Superior temporal gyrus (tissue), 1 donor: ENCODE results near the gene PCP4.

Source experiments
- DNase-seq: peaks from one replicate; pipeline ENCODE4 v3.0.0-alpha.2; 2016; ENCODE audit errors: extremely low spot score

The PCP4 gene

DNA sequence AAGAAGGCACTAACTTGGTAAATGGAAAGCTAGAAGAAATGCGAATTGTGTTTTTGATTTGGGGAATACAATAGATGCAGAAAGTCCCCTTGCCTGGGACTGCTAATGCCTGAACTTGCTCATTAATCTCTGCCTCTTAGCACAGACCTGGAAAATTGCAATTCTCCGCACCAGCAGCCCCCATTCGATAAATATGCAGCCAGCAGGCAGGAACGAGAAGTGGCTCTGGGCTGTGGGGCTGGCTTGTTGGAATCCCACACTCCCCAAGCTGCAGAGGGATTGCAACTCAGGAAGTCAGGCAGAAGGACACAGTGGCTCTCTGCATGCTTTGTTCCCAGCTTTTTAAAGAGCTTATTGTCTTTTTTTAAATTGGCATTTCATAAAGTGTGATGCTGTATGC, 51.3 kb downstream of the PCP4 start:
- DNase-seq: peak; percentile 16

DNA sequence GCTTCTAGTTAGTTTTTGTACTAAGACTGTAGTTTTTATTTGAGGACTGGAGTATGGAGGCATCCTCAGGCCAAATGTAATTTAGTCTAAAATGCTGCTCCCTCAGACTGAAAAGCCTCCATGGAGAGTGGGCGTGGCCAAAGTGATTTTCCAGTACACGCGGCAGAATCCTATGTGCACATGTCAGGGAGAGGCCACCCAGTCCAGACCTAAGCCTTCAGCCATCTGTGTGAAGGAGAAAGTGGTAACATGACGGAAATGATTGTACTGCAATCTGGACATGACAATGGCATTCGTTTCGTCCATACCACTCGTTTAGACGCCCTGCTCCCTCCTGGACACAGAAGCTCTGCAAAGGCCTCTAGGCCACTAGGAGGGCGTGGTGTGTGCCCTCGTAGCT, 56.2 kb downstream of the PCP4 start:
- no peak for DNase-seq

DNA sequence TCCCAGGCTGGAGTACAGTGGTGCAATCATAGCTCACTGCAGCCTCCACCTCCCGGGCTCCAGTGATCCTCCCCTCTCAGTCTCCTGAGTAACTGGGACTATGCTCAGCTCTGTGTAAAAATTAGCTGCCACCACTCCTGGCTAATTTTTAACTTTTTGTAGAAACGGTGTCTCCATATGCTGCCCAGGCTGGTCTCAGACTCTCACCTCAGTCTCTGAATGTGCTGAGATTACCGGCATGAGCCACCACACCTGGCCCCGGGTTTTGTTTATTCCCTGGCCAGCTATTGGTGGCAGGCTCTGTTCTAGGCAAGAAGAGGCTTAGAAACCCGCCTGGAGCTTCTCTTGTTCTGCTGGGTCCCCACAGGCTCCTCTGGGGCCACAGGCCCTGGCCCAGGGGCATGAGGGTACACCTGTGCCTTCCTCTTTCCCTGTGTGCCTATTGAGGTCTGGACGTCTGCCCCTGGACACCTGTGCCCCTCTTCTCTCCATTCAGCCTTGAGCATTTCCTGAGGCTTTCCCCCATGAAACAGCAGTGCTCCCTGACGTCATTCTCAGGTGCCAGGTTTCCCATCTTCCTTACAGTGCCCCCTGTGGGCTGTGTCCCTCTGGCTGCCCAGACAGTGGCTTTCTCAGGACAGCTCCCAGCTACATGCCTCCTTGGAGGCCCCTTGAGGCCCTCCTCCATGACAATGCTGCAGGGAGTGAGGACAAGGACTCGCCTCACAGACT, 57.5 kb downstream of the PCP4 start:
- no peak for DNase-seq

DNA sequence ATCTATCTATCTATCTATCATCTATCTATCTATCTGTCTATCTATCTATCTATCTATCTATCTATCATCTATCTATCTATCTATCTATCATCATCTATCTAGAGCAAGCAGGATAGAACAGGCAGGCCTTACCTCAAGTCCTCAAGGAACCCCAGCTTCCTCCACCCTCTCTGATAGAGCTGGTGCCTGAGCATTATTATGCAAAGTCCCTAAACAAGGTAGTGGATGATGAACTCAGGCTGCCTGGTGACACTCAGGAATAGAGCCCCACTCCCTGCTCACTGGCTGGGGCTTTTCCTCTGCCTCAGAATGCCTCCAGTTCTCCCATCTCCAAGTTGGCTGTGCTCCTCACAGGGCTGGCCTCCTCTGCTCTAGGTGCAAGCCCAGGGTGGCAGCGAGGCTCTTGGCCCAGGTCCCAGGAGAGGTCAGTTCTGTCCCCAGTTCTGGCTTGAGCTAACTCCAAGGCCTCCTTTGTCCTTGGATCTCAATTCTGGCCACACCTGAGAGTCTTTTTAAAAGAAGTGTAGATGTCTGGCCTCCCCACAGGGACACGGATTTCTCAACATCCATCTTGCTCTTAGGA, 60.2 kb downstream of the PCP4 start:
- DNase-seq: no peak

DNA sequence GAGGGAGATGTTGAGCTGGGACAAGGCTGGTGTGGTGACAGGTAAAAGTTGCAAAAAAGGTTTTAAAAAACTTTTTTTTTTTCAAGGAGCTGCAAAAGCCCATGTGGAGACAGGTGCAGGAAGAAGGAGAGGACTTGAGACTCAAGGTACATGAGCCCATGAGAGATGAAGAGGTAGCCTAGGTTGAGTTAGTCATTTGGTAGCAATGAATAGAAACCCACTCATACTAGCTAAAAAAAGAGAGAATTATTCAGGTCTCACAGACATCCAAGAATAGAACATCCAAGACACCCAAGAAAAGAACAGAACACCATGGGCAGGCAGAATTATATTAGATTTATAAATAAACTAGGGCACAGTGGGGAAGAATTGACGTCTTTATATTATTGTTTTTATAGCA, 65.1 kb downstream of the PCP4 start:
- DNase-seq: no peak

DNA sequence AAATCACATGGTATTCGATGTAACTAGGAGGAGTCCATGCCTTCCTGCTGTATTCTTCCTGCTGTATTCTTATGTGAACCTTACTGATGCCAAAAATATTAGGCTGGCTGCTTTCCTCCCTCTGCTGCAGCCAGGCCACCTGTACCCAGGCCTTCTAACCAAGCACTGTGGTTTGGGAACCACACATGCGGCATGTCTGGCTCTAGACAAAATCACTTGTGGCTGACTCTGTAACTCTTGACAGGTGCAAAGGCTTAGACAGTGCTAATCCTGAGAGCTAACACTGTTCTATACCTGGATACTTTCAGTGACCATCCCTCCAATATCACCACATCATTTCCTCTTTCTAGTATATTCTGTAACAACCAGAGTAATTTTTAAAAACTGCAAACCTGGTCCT, 67.7 kb downstream of the PCP4 start:
- no peak for DNase-seq

DNA sequence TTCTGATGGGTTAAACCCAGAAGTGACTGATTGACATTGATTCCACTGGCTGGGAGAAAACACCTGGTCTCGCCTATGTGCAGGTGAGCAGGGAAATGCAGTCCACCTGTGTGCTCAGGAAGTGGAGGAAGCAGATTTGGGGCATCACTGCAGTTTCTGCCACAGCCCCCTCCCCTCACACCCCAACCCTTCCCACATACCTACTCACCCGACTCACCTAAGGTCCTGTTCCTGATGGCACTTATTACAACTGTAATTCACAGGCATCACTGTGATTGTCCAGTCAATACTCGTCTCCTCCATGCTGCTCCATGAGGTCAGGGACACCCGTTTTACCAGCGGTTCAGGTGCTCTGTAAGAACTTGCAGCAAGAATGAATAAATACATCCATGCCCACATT, 68.5 kb downstream of the PCP4 start:
- DNase-seq: no peak

DNA sequence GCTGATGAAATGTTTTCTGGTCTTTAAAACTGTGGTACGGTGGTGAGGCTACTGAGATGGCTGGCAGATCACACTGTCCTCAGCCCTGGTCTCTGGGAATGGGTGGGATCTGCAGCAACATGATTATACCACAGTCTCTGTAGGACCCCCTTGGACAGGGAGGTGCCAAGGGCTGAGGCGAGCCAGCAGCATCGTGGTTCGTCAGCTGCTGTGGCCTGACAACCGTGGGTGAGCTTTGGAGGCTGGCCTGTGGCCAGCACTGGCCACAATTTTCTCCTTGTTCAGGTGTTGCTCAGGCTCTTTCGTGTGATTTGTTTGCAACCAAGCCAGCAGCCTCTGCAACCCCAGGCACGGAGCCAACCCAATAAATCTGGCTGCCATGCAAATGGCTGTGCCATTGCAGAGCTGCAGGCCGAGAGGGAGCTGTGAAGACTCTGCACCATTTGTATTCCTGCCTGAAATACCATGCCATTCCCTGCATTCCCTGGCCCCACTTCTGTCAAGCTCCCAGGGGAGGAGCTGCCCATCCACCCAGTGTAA, 70.9 kb downstream of the PCP4 start:
- no peak for DNase-seq

DNA sequence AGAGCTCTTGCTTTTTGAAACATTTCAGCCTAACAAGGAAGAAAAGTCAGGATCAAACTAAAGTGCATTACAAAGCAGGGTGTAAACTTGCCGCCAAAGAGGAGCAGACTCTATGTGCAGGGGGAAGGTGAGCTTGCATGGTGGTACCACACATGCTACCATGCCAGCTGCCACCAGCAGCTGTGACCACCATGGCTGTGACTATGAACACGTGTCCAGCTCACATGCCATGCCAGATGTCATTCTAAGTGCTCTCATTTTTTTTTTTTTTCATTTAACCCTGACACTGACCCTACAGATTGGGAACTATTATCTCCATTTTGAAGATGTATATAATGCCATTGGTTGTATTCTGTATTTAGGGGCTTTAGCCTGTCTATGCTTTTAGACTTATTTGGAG, 79.0 kb downstream of the PCP4 start:
- DNase-seq: no peak

DNA sequence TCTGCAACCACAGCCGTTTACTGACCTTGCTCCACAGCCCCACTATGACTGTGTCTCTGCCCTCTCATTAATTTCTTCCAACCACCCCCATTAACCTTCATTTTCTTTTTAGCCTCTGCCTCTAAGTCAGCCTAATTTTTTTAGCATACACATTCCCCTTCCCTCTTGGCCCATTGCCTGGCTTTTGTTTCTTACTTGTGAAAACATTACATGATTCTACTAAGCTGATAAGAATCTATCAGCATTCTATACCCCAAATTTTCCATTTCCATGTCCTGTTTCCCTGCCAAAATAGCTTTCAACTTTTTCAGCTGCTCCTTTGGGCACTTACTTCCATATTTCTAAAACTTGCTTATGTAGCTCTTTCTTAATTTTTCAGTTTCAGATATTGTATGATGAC, 79.8 kb downstream of the PCP4 start:
- no peak for DNase-seq

DNA sequence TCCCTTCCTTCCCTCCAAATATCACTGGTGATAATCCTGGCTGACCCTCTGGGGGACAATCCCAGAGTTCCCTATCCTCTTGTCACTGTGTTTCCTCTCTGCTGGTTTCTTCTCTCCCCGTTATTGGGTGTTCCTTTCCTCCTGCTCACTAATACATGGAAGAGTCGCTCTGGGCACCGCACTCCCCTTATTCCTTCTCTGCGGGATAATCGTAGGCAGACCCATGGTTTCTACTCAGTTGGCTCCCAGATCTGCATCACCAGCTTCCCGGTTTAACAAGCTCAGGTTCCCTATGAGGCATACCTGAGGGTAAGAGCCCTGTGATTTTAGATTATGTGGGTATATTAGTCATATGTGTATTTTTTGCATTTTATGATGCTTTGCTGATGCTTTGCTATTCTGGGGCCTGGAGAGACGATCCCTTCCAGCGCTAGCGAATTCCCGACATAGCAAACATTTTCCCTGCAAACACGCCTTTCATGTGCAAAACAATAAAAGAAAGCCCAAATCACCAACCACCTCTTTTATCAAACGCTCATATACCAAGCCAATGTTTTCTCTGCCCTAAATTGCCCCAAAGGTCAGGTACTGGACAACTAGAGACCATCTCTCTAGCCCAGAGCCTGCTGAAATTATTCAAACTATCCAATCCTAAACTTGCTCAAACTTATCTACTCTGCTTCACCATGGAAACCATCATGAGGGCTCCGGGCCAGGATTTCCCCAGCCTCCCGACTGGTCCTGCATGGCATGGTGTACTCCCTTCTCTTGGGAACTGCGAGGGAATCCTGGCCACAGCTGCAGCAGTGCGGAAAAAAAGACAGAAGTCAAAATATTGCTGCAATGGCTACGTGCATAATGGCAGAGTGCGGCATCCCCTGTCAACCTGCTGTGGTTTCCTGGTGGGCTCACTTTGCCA, 84.2 kb downstream of the PCP4 start:
- no peak for DNase-seq

DNA sequence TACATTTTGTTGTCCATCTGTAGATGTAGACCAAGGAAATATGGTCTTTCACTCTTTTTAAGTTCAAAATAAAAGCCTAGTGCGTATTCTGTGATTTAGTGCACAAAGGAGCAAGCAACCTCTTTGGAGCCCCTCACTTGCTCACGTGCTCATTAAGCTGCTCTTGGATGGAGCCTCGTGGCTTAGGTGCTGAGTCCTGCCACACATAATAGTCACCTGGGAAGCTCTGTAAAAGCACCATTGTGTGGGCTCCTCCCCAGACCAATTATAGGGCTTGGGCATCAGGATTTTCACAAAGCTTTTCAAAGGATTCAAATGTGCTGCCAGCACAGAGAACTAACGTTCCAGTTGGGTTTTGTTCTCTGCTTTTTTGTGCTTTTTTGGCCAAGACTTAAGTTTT, 85.0 kb downstream of the PCP4 start:
- DNase-seq: no peak

DNA sequence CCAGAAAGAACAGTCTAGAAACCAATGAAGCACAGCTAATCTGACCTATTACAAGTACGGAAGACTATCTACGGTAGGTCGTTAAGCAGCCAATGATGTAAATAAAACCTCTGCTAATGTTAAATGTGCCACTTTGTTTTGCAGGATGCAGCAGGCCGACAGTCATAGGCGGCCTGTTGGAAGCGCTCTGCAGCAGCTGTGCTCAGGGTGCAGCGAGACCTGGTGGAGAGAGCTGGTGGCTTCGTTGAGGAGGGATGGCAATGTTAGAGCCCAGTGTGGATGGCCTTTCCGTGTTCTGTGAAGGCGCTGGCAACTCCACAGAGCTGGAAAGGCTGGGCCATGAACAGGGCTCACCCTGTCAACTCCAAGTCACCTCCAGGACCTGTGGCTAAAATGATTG, 87.3 kb downstream of the PCP4 start:
- no peak for DNase-seq

DNA sequence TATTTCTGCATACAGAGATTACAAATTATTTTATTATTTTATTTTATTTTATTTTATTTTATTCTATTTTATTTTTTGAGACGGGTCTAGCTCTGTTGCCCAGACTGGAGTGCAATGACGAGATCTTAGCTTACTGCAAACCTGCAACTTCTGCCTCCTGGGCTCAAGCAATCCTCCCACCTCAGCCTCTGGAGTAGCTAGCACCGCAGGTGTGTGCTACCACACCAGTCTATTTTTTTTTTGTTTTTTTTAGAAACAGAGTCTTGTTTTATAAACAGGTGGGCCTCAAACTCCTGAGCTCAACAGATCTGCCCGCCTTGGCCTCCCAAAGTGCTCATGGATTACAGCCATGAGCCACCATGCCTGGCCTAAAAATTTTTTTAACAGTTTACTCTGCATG, 88.1 kb downstream of the PCP4 start:
- no peak for DNase-seq

DNA sequence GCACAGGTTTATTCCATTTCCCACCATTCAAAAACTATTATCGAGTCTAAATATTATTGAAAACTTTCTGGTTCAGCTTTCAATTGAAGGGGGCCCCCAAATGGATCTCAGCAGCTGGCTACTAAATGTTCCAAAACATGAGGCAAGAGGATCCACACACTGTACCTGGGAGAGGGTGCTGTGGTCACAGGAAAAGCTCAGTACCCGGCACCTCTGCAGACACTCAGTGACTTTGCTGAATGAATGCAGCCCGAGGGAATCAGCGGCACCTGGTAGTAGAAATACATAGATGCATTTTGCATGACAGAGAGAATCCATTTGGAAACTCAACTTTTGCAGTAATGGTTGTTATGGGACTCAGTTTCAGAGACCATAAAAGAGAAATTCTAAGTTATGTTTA, 89.3 kb downstream of the PCP4 start:
- no peak for DNase-seq

DNA sequence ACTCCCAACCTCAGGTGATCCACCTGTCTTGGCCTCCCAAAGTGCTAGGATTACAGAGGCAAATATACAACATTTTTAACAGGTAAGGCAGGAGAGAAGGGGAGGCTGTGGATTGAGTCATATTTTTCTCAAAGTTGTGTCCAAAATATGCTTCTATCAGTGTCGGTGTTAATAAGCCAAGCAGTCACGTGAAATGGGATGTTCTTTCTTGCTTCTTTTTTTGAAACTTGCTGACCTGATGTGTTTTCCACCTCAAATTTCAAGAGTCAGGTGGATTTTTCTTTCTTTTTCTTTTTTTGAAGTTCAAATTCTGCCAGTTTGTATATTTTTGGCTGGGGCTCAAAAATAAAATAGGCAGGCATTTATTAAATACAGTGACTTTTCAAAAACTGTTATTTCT, 91.5 kb downstream of the PCP4 start:
- no peak for DNase-seq

DNA sequence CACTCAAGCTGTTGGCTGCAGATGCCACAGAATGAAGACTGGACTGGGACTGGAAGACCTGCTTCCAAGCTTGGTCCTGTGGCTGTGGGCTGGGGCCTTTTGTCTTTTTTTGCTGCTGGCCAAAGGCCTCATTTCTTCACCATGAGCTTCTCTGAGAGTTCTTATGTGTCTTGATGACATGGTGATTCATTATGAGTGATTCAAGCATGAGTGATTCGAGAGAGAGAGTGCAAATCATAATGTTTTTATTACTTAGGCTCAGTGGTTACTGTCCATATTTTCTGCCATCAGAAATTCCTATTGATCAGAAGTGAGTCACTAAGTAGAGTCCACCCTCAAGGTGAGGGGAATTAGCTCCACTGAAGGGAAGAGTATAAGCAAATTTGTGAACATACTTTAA, 94.0 kb downstream of the PCP4 start:
- DNase-seq: no peak

DNA sequence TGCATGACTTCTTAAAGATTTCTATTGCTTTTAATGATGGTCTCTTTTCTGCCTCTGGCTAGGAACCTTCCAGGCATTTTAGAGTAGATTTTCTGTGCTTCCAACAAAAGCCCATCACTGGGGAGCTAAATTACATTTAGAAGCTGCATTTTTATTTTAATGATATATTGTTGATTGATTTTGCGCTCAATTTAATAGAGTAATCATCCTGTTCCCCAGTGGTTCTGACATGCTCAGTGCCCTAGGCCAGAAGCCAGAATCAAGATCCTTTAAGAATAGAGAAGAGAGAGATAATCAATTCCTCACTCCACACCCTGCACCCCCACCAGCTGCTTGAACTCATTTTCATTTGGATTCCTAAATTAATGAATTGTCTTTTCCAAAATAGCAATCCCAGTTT, 97.8 kb downstream of the PCP4 start:
- DNase-seq: no peak

DNA sequence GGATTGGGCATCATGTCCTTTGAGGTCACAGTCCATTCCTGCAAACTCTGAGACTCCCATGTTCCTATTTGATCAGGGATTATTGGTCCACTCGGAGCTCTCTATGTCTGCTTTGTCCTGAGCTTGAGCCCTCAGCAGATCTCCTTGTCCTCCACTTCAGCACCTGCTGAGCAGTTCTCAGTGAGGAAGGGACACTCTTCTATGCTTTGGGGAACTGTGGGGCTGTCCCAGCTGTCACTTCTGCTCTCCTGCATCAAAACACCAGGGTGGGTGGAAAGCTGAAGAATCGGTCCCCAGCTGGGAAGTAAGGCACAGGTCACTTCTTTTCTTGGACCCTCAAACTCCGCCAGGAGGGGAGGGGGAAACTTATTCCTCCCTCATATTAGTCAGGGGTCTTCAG, 99.5 kb downstream of the PCP4 start:
- DNase-seq: no peak

DNA sequence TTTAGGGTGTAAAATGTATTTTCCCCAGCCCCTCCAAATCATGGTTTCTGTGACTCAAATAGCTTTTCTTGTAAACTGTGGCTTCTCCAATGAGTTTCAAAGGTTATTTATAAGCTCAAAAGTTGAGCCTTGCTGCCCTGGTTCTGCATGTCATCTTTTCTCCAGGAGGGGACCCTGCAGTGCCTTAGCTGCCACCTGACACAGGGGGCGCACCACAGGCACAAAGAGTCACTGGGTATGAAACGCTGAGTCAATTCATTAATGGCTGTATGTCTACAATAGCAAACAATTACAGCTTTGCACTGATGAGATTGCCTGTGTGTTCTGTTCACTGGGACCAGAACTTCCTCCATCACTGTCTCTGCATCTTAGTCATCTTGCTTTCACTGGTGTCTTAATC, 100.8 kb downstream of the PCP4 start:
- no peak for DNase-seq

DNA sequence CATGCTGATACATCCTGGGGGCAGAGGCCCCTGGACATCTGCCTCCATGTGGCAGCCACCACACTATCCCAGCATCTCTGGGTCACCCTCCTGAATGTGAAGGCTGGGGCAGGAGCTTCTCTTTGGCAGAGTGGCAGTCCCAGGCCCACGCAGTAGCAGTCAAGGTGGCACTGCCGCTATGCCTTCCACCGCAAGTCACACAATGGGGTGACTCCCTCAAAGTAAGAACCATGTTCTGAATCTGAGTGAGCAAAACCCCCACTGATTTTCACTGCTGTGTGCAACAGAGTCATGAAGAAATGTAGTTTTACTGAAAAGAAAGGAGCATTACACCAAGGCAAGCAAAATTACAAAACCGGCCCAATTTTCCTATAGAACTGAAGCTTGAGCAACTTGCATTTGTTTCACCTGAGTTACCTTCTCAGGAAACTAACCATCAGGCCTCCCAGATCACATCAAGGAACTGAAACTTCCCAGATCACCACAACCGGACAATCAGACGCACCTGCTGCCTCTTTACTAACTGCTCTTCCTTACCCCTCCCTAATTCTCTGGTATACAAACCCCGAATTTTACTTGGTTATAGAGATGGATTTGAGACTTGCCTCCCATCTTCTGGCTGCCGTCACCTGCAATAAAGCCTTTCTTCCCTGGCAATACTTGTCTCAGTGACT, 102.6 kb downstream of the PCP4 start:
- DNase-seq: no peak

DNA sequence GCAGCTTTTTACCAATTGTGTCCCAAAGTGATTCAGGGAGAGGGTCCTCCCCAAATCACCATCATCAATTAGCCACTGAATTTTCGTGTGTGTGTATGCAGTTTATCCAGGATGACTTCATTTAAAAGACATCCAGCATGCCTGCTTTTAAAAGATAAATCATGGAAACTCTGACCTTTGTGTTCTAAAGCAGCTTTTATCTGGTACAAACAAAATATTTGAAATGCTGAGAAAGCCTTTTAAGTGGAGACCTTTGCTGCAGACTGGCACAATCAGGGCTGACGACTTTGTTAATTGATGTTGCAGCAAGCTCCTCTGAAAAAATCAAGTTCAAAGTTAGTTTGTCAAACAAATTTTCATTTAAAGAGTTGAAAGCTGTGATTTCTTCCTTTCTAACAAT, 104.7 kb downstream of the PCP4 start:
- DNase-seq: no peak
